Occipital lobe (tissue), 2 donors: ENCODE data around the gene ADSS2. TPM values are rescaled to one million over a fixed set of nuclear protein-coding genes. Genes with fewer than 3 reads are reported as not detected.
"Not testable (repeated sequence)": the region's sequence is repeated elsewhere in the genome, so short reads cannot be mapped to it uniquely, and the experiment has no call there.

Experiments
- DNase-seq: peaks from one replicate; lab custom pipeline; 2025; lab: John Stamatoyannopoulos, UW
- total RNA-seq: library from RNA; depleted of rRNA; stranded (reverse); fragments of >200 nt; gene quantifications from one replicate; pipeline ENCODE4 v1.2.3, GENCODE V29; 2014

ADSS2 gene
- 69.7 TPM for total RNA-seq

DNA sequence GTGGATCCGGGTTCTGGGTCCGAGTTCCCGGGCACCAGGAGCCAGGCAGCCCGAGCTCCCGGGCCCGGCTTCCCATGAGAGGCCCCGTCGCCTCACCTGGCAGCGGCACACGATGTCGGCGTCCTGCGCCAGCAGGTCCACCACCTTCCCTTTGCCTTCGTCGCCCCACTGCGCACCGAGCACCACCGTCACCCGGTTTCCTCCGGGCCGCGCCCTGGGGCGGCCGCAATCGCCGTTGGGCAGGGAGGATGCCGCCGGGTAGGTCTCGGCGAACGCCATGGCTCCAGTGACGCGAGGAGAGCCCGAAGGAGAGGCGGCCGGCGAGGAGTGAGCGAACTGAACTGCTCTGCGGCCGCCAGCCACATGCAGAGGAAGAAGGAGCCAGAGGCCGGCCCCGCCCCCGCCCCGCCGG lies at the start of gene ADSS2:
Gene ADSS2 (minus strand): TSS at position 371 of the 412 bp plus-strand sequence. CDS start 92 bp downstream, at position 279.
- no peak for DNase-seq

DNA sequence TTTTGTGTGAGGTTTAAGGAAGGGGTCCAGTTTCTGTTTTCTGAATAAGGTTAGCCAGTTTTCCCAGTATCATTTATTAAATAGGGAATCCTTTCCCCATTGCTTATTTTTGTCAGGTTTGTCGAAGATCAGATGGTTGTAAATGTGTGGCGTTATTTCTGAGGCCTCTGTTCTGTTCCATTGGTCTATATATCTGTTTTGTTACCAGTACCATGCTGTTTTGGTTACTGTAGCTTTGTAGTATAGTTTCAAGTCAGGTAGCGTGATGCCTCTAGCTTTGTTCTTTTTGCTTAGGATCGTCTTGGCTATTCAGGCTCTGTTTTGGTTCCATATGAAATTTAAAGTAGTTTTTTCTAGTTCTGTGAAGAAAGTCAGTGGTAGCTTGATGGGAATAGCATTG lies 48.8 kb upstream of the ADSS2 start:
- DNase-seq: not testable (repeated sequence)

DNA sequence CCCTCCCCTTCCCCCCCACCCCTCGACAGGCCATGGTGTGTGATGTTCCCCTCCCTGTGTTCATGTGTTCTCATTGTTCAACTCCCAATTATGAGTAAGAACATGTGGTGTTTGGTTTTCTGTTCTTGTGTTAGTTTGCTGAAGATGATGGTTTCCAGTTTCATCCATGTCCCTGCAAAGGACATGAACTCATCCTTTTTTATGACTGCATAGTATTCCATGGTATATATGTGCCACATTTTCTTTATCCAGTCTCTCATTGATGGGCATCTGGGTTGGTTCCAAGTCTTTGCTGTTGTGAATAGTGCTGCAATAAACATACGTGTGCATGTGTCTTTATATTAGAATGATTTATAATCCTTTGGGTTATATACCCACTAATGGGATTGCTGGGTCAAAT lies 47.8 kb upstream of the ADSS2 start:
- DNase-seq: not testable (repeated sequence)

DNA sequence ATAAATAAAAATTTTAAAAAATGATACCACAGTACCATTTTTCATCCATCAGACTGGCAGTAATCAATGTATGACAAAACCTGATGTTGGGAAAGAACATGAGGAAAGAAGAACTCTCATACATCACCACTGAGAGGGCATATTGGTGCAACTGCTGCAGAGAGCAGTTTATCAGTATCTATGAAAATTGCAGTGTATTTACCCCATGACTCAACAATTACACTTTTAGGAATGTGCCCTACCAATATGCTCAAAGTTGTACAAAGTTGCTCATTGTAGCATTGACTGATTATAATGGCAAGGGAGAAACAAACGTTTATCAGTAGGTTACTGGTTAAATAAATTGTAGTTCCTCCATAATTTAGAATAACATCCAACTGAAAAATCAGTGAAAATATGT lies 46.1 kb upstream of the ADSS2 start:
- no peak for DNase-seq

DNA sequence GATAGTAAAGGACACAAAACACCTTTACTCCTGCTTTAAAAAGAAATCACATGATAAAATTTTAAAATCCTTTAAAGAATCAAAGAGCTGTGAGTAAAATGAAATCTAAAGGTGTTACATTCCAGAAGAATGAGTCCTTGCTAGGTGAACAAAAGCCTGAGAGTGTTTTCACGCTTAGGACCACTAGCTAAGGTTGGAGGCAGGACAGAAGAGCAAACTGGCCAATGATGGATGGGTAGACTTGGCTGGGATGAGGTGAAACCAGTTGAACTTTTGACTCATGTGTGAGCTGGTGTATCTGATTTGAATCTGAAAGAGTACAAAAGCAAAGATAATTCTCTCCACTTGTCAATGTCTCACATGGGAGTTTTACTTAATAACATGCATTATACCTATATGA lies 44.5 kb upstream of the ADSS2 start:
- no peak for DNase-seq

DNA sequence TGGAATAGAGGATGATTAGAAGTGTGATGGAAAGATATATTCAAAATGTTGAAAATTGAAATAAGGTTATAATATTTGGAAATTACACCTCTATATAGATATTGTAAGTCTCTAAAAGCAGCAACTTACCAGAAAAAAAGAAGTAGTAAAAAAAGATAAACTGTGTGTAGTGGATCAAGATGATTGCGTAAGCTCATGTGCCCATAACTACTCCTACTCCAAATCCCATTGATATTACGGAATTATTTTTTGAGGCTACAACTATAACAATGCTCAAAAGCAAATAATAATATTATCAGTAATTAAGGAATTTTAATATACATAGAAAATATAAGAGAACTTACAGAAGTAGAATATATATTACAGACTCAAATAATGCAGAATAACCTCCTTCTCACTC lies 42.9 kb upstream of the ADSS2 start:
- no peak for DNase-seq

DNA sequence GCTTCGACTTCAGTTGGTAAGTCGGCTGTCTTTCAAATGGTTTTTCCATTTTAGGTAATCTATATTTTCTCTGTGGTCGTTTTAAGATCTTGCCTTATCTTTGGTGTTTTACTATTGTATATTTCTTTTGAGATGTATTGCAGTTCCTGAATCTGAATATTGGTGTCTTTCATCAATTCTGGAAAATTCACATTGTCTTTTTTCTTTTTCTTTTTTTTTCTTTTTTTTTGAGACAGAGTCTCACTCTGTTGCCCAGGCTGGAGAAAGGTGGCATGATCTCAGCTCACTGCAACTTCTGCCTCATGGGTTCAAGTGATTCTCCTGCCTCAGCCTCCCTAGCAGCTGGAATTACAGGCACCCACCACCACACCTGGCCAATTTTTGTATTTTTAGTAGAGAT lies 33.3 kb upstream of the ADSS2 start:
- DNase-seq: not testable (repeated sequence)

DNA sequence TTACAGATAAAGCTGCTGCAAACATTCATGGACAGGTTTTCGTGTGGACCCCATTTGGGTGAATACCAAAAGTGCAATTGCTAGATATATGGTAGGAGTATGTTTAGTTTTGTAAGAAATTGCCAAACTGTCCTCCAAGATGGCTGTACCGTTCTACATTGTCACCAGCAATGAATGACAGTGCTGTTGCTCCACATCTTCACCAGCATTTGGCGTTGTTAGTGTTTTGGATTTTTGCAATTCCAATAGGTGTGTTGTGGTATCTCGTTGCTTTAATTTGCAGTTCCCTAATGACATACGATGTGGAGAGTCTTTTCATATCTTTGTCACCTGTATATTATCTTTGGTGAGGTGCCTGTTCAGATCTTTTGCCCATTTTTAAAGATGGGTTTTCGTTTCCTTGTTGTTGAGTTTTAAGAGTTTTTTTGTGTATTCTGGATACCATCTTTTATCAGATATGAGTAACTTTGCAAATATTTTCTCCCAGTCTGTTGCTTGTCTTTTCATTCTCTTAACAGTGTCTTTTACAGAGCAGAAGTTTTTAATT lies 21.4 kb upstream of the ADSS2 start:
- DNase-seq: no peak

DNA sequence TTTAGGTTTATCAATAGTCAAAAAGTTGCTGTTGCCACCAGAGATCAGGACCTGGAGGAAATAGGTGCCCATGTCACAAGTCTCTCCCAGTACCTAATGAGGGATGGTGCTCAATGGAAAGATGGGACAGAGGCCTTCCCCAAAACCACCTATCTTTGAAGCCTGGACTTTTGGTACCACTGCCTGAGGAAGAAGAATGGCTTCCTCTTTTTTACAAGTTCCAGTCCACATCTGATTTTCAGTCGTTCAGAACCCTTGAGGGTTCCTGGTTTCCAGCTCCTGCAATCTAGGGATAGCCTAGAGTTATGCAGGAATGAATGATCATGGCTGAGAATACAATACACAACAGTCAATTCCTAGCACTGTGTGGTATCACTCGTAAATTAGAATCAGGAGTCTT lies 15.0 kb upstream of the ADSS2 start:
- no peak for DNase-seq

DNA sequence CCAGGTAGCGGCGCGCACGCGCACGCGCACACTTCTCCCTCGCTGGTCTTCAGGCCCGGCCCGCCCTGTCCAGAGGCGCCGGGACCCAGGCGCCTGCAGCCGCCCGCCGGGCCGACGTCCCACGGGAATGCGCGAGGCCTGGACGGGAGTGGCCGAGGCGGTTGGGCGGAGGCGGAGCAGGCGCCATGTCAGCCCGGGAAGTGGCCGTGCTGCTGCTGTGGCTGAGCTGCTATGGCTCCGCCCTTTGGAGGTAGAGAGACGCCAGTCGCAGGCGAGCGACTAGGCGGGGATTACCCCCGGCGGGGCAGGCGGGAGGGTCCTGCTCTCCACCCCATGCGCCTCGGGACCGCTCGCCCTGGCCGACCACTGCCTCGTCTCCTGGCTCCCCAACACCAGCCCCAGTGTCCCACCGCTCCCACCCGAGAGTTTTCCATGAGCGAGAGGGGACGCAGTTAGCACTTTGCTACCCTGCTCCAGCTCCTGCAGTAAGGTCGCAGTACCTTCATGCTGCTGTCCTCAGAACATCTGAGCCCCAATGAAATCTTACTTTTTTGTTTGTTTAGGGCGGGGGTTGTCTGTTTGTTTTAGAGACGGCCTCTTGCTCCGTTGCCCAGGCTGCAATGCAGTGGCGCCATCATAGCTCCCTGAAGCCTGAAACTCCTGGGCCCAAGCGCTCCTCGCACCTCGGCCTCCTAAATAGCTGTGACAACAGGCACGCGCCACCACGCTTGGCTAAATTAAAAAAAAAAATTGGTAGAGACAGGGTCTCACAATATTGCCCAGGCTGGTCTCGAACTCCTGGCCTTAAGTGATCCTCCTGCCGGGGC lies 9.7 kb upstream of the ADSS2 start, which contains the start of gene CATSPERE:
Gene CATSPERE (plus strand): TSS at position 29 of the 827 bp plus-strand sequence. CDS start 157 bp downstream, at position 186.
- peak; percentile 74 for DNase-seq

DNA sequence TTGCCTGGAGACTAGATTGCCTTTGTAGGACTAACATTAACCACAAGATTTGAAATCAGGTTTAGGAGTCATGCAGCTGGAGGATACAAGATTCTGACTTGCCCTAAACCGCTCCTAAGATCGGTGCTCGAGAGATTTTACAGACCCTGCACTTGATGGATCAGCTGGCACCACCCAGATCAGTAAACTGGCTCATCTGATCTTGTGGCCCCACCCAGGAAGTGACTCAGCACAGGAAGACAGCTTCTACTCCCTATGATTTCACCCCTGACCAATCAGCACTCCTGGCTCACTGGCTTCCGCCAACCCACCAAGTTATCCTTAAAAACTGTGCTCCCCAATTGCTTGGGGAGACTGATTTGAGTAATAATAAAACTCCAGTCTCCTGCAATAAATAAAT lies 8.5 kb upstream of the ADSS2 start:
- DNase-seq: no peak

DNA sequence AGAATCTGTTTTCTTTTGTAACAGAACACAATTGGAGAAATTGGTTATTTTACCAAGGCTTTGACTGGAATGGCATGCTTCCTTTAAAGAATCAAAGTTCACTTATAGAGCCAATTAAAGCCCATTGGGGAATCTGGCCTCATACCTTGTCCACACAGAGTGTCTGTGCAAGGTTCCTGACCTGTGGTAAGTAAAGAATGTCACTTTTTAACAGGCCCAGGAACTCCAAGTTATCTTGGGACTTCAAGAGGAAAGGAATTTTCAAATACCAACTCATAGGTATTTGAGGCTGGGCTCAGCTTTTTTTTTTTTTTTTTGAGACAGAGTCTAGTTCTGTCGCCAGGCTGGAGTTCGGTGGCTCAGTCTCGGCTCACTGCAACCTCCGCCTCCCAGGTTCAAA lies 7.1 kb upstream of the ADSS2 start:
- DNase-seq: no peak

DNA sequence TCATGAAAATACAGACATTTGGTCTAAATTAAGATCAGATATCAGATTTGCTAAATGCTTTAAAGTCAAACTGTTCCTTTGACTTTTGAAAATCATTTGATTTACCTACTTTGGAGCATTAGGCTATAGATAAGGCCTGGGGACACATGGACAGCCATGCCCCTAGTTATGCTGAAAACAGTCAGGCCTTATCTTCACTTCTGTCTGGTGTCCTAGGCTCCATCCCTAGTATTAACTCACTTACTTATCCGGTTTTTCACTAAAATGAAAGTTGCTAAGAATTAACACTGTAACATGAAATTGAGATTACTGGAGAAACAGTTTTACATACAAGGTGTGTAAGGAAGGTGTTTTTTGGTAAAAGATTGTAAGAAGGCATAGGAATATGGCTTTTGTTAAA lies 4.9 kb upstream of the ADSS2 start:
- no peak for DNase-seq

DNA sequence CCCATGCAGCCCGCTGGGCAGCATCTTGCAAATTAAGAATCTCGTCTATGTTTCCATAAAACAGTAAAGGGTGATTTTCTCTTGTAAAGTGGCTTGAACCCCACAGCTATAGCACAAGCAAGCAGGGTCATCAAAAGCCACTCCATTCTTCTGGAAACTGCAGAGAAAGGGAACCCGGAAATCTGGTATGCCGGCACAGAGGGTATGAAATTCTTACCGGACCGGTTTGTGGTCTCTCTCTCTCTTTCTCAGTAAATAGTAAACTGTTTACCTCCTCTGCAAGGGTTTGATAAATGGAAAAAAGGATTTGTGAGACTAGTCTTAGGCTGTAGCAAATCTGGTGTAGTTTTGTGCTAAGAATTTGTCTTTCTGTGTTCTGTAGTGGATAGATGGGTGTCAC lies 2.7 kb upstream of the ADSS2 start:
- DNase-seq: no peak

DNA sequence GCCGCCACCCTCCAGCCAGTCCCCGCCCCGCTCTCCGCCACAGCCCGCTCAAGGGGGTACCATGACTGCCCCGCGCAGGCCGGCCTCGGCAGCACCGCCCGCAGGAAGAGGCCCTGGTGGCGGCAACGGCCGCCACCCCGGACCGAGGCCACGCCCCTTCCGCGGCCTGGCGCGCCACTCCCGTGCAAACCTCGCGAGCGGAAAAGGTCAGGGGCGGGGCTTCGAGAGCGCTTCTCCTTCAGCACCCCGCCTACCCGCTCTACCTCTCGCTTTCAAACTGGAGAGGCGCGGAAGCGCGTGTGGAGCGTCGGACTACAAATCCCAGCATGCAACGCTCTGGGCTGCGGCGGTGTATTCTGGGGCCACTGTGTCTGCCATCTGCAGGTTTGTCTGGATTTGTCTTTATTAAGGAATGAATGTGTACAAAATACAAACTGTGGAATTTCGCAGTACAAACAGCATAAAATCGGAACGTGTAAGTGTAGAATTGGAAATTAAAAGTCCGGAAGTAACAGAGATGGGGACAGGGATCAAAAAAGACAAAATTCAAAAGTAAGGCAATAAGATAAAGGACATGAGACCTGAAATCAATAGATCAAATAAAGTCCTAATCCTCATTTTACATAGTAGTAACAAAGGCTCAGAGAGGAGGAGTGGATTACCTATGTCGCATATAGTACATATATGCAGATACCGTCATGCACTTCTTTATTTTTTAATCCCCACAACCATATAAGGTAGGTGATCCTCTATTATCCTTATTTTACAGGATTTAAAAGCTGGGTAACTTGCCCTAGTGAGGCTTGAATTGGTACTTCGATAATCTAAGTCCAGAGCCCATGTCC lies 464 bp upstream of the ADSS2 start:
- peak; percentile 98 for DNase-seq

DNA sequence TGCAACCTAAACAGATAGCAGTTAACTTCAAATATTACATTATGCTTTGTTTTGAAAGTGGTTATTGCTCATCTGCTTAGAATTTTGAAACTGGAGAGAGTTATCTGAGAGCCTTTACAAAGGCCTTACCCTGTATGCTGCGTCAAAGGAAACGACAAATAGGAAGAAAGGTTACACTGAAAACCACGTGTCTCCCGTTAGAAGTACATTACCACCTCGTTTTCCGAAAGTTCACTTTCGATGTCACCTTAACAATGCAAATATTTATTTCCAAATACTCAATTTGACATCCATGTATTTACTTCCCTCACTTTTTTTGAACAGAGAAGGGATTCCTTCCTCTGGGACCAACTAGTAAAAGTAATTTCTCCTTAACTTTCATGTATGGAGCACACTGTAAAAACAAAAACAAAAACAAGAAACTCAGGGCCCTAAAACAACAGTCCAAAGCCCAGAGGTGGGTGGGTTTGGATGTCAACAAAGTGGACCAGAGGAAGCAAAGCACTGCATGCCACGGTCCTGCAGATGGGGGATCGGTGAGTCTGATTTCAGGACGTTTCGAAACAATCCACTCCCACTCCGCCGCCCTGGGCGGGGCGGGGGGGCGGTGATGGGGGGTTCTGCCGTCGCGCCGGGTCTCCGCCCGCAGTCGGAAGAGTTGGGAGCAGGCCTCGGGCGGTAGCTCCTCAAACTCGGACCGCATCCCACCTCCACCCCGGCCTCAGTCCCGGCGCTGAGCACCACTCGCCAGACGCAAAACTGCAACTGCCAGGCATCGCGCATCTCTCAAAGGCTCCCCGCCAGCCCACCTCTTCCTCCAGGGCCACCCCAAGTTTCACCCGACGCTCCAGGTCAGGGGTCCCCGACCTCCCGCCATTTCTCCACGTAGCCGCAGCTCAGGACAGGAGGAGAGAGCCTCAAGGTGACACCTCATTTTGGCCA lies 841 bp downstream of the ADSS2 start:
- no peak for DNase-seq

DNA sequence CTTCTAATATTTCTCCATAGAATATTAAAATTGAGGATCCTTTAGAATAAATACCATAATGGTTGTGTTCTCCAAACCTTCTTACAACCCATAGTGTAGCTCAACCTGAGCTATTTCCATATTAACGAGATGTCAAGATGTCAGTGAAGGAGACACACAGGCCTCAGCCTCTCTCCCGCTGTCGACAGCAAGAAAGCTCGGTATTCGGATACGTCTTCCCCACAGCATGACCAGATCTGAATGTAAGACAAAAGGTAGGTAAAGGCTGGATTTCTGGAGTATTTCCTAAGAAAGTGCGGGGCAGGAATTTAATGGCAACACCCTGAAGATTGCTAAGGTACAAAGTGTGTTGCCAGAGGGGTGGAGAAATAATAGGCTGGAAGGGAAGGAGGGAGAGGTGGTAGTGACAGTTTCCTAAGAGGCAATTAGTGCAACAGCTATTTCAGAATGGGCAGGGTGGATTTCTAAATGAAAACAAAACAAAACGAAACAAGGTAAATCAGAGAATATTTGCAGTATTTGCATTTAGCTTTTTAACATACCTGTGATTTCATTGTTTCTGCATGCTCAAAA lies 1.7 kb downstream of the ADSS2 start:
- no peak for DNase-seq

DNA sequence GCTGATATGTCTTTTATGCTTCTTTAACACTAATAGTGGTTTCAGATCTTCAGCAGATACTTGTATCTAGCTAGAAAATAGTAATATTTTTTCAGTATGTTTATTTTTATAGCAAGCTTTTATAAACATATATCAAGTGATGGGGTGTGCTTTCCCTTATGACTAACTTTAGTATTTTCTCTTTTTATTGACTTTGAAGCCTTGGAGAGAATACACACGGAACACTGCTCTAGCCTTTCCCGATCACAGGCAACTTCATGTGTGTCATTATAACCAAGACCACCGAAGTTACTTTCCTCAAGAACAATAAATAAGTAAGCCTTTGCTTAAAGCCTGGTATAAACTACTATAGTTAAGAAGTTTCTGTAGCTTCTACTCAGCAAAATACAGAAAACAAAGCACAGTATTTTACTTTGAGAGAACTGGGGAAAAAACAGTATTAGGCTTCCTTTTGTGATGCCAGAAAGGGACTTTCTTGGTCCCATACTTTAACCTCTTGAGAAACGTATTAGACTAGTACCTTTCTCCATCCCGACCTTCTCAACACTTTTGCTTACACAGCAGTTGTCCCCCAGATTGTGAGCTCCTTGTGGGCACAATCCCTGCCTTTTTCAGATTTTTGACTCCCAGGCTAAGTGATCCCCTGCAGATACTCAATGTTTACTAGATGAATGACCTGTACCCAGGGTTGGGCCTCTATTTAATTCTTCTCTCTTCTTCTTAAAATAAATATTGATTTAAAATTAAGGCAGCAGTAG lies 3.3 kb downstream of the ADSS2 start:
- DNase-seq: no peak

DNA sequence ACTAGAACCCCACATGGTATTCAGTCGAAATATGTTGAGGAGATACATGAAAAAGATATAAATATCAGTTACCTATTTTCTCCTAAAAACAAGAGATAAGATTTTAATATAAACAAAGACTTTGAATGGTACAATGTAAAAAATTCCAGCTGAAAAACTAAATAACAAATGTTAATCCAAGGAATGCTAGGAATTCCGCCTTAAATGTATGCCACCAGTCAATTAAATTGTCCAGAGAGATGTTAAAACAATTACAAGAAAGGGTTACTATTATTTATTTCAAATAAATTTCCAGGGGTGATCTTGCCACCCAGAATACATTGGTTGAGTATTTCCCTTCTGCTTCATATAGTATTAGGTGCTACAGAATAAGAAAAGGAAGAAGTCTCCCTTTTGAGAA lies 4.2 kb downstream of the ADSS2 start:
- no peak for DNase-seq

DNA sequence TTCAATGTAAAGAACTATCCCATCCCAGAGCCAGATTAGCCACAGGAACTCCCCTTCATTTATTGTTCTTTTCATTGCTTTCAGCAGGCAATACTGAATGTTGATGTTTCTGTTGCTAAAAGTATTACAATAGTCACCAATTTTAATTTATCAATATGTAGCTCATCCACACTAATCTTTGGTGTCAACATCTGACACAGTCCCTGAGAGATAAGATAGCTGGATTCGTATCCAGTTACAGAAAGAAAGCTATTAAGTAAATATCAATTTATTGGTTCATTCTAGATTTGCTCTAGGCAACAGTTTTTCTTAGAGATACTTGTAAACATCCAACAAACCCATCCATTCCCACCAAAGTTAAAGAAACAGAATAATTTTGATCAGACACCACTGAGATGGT lies 4.7 kb downstream of the ADSS2 start:
- DNase-seq: no peak
